GM12872 (cell line): ENCODE results near the gene SIK2.

Experiments used
- TF ChIP-seq, protein P1 (sequence below): IDR thresholded peaks from 3 replicates; pipeline ENCODE4 v1.5.1; 2011; ENCODE audit warnings: low read depth, mild to moderate bottlenecking, low read length, moderate library complexity; ENCODE audit not compliant: insufficient read depth

SIK2 gene

GRCh38 chr11:111680486-111681175, 78.4 kb downstream of the SIK2 start:
- TF ChIP-seq, protein P1, sequence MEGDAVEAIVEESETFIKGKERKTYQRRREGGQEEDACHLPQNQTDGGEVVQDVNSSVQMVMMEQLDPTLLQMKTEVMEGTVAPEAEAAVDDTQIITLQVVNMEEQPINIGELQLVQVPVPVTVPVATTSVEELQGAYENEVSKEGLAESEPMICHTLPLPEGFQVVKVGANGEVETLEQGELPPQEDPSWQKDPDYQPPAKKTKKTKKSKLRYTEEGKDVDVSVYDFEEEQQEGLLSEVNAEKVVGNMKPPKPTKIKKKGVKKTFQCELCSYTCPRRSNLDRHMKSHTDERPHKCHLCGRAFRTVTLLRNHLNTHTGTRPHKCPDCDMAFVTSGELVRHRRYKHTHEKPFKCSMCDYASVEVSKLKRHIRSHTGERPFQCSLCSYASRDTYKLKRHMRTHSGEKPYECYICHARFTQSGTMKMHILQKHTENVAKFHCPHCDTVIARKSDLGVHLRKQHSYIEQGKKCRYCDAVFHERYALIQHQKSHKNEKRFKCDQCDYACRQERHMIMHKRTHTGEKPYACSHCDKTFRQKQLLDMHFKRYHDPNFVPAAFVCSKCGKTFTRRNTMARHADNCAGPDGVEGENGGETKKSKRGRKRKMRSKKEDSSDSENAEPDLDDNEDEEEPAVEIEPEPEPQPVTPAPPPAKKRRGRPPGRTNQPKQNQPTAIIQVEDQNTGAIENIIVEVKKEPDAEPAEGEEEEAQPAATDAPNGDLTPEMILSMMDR: no peak

GRCh38 chr11:111683806-111684205, 81.6 kb downstream of the SIK2 start:
- TF ChIP-seq, protein P1: no peak

- TF ChIP-seq, protein P1: no peak
Observed at GRCh38 chr11:111684251-111684650, 82.0 kb downstream of the SIK2 start.

DNA sequence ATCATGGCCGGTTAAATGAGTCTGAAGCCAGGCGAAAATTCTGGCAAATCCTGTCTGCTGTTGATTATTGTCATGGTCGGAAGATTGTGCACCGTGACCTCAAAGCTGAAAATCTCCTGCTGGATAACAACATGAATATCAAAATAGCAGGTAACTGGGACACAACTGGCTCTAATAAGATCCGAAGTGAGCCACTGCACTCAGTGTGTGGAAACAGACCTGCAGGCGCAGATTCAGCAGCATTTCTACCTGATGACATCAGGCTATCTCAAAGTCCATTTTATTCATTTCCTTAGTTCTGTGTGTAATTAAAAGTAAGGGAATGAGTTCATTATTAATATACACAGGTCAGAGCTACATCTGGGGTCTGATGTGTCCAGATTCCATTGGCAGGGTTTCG, 85.8 kb downstream of the SIK2 start:
- TF ChIP-seq, protein P1: no peak

- TF ChIP-seq, protein P1: no peak
Observed at GRCh38 chr11:111691176-111691575, 88.9 kb downstream of the SIK2 start.

DNA sequence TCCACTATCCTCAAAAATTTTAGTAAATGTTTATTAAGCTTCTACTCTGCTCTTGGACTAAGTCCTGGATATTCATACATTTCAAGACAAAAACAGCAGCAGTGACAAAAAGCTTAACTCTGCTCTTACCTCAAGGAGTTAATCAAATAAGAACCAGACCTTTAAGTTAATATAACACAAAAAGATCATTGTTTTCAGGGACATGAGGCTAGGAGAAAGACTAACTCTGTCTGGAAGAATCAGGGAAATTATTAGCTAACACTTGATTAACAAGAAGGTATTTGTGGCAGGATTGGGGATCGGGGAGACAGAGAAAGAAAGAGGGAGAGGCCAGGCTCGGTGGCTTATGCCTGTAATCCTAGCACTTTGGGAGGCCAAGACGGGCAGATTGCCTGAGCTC, 89.5 kb downstream of the SIK2 start:
- TF ChIP-seq, protein P1: no peak

DNA sequence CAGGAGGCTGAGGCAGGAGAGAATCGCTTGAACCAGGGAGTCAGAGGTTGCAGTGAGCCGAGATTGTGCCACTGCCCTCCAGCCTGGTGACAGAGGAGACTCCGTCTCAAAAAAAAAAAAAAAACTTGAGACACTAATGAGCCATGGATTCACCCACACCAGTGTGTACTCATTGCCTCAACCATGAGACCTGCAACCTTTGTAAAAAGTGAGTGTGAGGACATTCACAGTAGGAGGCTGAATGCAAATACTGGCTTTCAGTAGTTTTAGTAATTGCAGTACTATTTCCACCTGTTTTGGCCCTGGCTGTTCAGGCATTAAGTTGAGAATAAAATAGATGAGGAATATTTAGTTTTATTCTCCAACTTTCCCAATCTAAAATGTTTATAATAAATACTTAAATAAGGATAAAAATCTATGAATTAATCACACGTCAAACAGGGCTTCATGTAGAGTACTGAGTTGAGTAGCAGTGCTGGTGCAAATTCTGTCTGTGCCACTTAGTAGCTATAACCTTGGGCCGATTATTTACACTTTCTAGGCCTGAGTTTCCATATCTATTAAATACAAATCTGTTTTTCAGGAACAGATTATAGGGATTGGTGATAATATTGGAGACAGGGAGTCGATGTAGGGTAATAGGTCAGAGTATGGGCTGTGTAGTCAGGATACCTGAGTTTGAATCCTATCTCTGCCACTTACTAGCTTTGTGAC, 91.1 kb downstream of the SIK2 start:
- TF ChIP-seq, protein P1: no peak
